Hematopoietic multipotent progenitor cell treated with erythropoietin and hydrocortisone succinate and interleukin-3 and kit ligand, for 8 days (in vitro differentiated cells): ENCODE results near the gene GLDN.
"Not testable (repeated sequence)": the region's sequence is repeated elsewhere in the genome, so short reads cannot be mapped to it uniquely, and the experiment has no call there.

ENCODE experiments used
- DNase-seq: peaks from one replicate; pipeline ENCODE4 v3.0.0-alpha.2; 2015

Gene GLDN

GRCh38 chr15:51390966-51391422 lies 49.5 kb downstream of the GLDN start:
- no peak for DNase-seq

GRCh38 chr15:51396921-51397320 lies 55.5 kb downstream of the GLDN start:
- no peak for DNase-seq

- DNase-seq = no peak
Measured at GRCh38 chr15:51398626-51399025, 57.2 kb downstream of the GLDN start.

GRCh38 chr15:51401051-51401780 lies 59.8 kb downstream of the GLDN start:
- no peak for DNase-seq

- peak; percentile 27 for DNase-seq
Measured at GRCh38 chr15:51401872-51402517, 60.5 kb downstream of the GLDN start.

- peak; percentile 5 for DNase-seq
Measured at GRCh38 chr15:51403072-51403878, 61.8 kb downstream of the GLDN start.

GRCh38 chr15:51403946-51404695 lies 62.7 kb downstream of the GLDN start:
- DNase-seq = no peak

GRCh38 chr15:51405693-51406523 lies 64.5 kb downstream of the GLDN start:
- no peak for DNase-seq

GRCh38 chr15:51414256-51414860 lies 72.9 kb downstream of the GLDN start:
- DNase-seq = no peak

- no peak for DNase-seq
Measured at GRCh38 chr15:51416129-51416528, 74.7 kb downstream of the GLDN start.

- DNase-seq = not testable (repeated sequence)
Measured at GRCh38 chr15:51423040-51423439, 81.6 kb downstream of the GLDN start.

- DNase-seq = no peak
Measured at GRCh38 chr15:51424780-51425179, 83.3 kb downstream of the GLDN start.

GRCh38 chr15:51425517-51426040 lies 84.1 kb downstream of the GLDN start:
- DNase-seq = no peak

GRCh38 chr15:51438526-51438925 lies 97.1 kb downstream of the GLDN start:
- DNase-seq = no peak

GRCh38 chr15:51443282-51443914 lies 101.9 kb downstream of the GLDN start:
- DNase-seq = no peak

GRCh38 chr15:51444112-51444511 lies 102.7 kb downstream of the GLDN start:
- no peak for DNase-seq

- no peak for DNase-seq
Measured at GRCh38 chr15:51444807-51445206, 103.4 kb downstream of the GLDN start.

- not testable (repeated sequence) for DNase-seq
Measured at GRCh38 chr15:51446029-51446744, 104.7 kb downstream of the GLDN start.

- no peak for DNase-seq
Measured at GRCh38 chr15:51447855-51448621, 106.6 kb downstream of the GLDN start.
